Esophagus muscularis mucosa (tissue), 4 donors: Measurements from ENCODE around the gene UBL4B. TPM values are rescaled to one million over a fixed set of nuclear protein-coding genes. Genes with fewer than 3 reads are reported as not detected.

ENCODE experiments used
- DNase-seq: peaks from one replicate; pipeline ENCODE4 v3.0.0-alpha.2; 2017; ENCODE audit errors: extremely low spot score
- H3K27ac ChIP-seq, 4 donors: fragments of 200-600 bp; sonication (generic); replicated peaks in 1 of 4; 1 replicate in 3 of 4; 2 replicates in 1 of 4; pipeline ENCODE4 v1.5.1; 2016 to 2019; ENCODE audit warnings: mild to moderate bottlenecking in 1 of 4
- H3K27me3 ChIP-seq, 4 donors: fragments of 200-600 bp; sonication (generic); one replicate each; pipeline versions ENCODE4 v1.5.1 to v1.6.0; 2016 to 2019
- H3K36me3 ChIP-seq, 4 donors: fragments of 200-600 bp; sonication (generic); one replicate each; pipeline ENCODE4 v1.5.1; 2016 to 2019
- H3K4me1 ChIP-seq, 4 donors: fragments of 200-600 bp; sonication (generic); one replicate each; pipeline ENCODE4 v1.5.1; 2016 to 2019
- H3K4me3 ChIP-seq, 4 donors: fragments of 200-600 bp; sonication (generic); 1 replicate in 2 of 4; 2 replicates in 2 of 4; pipeline ENCODE4 v1.5.1; 2016 to 2019; ENCODE audit warnings: mild to moderate bottlenecking in 4 of 4, moderate library complexity in 1 of 4
- H3K9me3 ChIP-seq, 4 donors: fragments of 200-600 bp; sonication (generic); 1 replicate in 3 of 4; 2 replicates in 1 of 4; pipeline ENCODE4 v1.5.1; 2016 to 2019
- CTCF ChIP-seq, 3 experiments: fragments of 200-600 bp in 2 of 3; fragments of 450-650 bp in 1 of 3; sonication (generic) in 2 of 3; IDR thresholded peaks; one replicate each; pipeline ENCODE4 v1.5.1; 2017 to 2019; ENCODE audit warnings: antibody characterized with exemption in 3 of 3, mild to moderate bottlenecking in 2 of 3, moderate library complexity in 1 of 3
- EP300 ChIP-seq: sonication (generic); formaldehyde crosslinking; IDR thresholded peaks from one replicate; pipeline ENCODE4 v1.6.1; 2017; ENCODE audit warnings: antibody characterized with exemption
- POLR2A ChIP-seq: fragments of 450-650 bp; IDR thresholded peaks from one replicate; pipeline ENCODE4 v1.6.1; 2017; ENCODE audit warnings: antibody characterized with exemption, moderate library complexity, mild to moderate bottlenecking, low read depth
- POLR2AphosphoS5 ChIP-seq, 2 donors: sonication (generic); formaldehyde crosslinking; IDR thresholded peaks; one replicate each; pipeline ENCODE4 v1.6.1; 2017; ENCODE audit warnings: antibody characterized with exemption in 2 of 2
- WGBS: methylation state at CpG from one replicate; pipeline ENCODE4 v1.1.5; 2018; 5-methylcytosine and 5-hydroxymethylcytosine counted together
- intact Hi-C: fragments of 100-400 bp; cut with DNase I; formaldehyde crosslinking; loops from one replicate; pipeline ENCODE4 v1.15.1; 2023
- total RNA-seq, 4 donors: library from RNA; depleted of rRNA; stranded (reverse); fragments of >200 nt; gene quantifications; one replicate each; pipeline versions ENCODE4 v1.1.0 to v1.2.1, GENCODE V29; 2016

The UBL4B gene
- total RNA-seq, 4 donors from 2014 or later, result not detected

- no peak for TF ChIP-seq CTCF (IDR thresholded peaks at IDR 0.05)
- no peak for TF ChIP-seq EP300
- TF ChIP-seq POLR2AphosphoS5 (IDR thresholded peaks at IDR 0.05), result peak; percentile 54 to 65
- no peak for TF ChIP-seq POLR2A
- Histone ChIP-seq H3K27ac (peak overlapping the region; percentile 81 to 85 (median 82)), H3K4me1 (peaks cover 20 to 30% (median 26%) of the 10 kb centered on the region in 4 donors), H3K9me3 (no peaks in the 10 kb centered on the region), H3K27me3 (peaks cover 0 to 53% (median 3%) of the 10 kb centered on the region in 4 donors), H3K36me3 (no peaks in the 10 kb centered on the region), H3K4me3 (peak overlapping the region; percentile 73 to 84 (median 74))
- WGBS, result 24% methylated on average over 30 of the region's 72 CpGs
- intact Hi-C loops, result no loop called here
- no peak for DNase-seq
Measured at GRCh38 chr1:110084227-110085078, 27.8 kb upstream of the UBL4B start.

GRCh38 chr1:110085671-110086070 lies 26.6 kb upstream of the UBL4B start:
- Histone ChIP-seq H3K27ac (peak overlapping the region in 1 of 4 donors; percentile 81), H3K36me3 (no peaks in the 10 kb centered on the region), H3K9me3 (no peaks in the 10 kb centered on the region), H3K4me3 (no peak overlapping the region), H3K4me1 (peaks cover 20 to 30% (median 26%) of the 10 kb centered on the region in 4 donors), H3K27me3 (peaks cover 0 to 44% (median 3%) of the 10 kb centered on the region in 4 donors)
- 90% methylated on average over 5 of the region's 5 CpGs for WGBS
- TF ChIP-seq POLR2A, result no peak
- no peak for TF ChIP-seq EP300
- TF ChIP-seq CTCF (IDR thresholded peaks at IDR 0.05), result no peak
- TF ChIP-seq POLR2AphosphoS5 (IDR thresholded peaks at IDR 0.05), result no peak
- no peak for DNase-seq
- intact Hi-C loops, result no loop called here

- Histone ChIP-seq H3K36me3 (no peaks in the 10 kb centered on the region), H3K4me3 (no peak overlapping the region), H3K27me3 (peaks cover 0 to 34% (median 3%) of the 10 kb centered on the region in 4 donors), H3K27ac (no peak overlapping the region), H3K9me3 (no peaks in the 10 kb centered on the region), H3K4me1 (peaks cover 20 to 30% (median 26%) of the 10 kb centered on the region in 4 donors)
- DNase-seq, result no peak
- no peak for TF ChIP-seq POLR2A
- TF ChIP-seq CTCF (IDR thresholded peaks at IDR 0.05), result no peak
- no peak for TF ChIP-seq EP300
- TF ChIP-seq POLR2AphosphoS5 (IDR thresholded peaks at IDR 0.05), result no peak
- intact Hi-C loops, result no loop called here
- 68% methylated on average over 4 of the region's 4 CpGs for WGBS
Measured at GRCh38 chr1:110086961-110087360, 25.3 kb upstream of the UBL4B start.

GRCh38 chr1:110087812-110088738 lies 24.2 kb upstream of the UBL4B start:
- H3K4me1 ChIP-seq, result peaks cover 19 to 26% (median 24%) of the 10 kb centered on the region in 4 donors
- WGBS, result 54% methylated on average over 15 of the region's 15 CpGs
- TF ChIP-seq POLR2AphosphoS5 (IDR thresholded peaks at IDR 0.05) (no peak), CTCF (IDR thresholded peaks at IDR 0.05) (peak; percentile 65 to 84 (median 67))
- no peak overlapping the region for H3K27ac ChIP-seq
- DNase-seq, result no peak
- H3K4me3 ChIP-seq, result no peak overlapping the region
- H3K36me3 ChIP-seq, result no peaks in the 10 kb centered on the region
- H3K9me3 ChIP-seq, result no peaks in the 10 kb centered on the region
- intact Hi-C loops, result no loop called here
- peaks cover 0 to 23% (median 3%) of the 10 kb centered on the region in 4 donors for H3K27me3 ChIP-seq
